Measurements from ENCODE around the gene SNX8.
A peak's percentile ranks its signal among the peaks of the same experiment; 100 is the strongest.

The SNX8 gene

DNA sequence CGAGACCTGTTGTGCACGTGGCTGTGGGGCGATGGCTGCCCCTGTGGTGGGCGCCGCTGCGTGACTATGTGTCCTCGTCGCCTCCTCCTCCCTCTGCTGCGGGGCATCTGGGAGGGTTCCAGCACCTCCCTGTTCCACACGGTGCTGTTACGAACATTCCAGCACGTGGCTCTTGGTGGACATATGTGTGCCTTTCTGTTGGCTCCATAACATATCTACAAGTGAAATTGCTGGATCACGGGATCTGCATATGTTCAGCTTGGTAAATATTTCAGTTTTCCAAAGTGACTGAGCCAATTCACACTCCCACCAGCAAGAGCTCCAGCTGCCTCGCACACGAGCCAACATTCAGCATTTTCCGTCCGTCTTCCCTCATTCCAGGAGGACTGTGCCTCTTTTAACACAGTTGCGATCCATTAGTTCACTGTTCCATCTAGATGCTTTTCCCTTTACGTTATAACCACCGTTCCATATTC lies 25.1 kb downstream of the SNX8 start:
- no peak overlapping the region for H3K4me3 ChIP-seq (replicated peaks; ENCODE audit: low read depth, low read length)
- TF ChIP-seq, protein P1, sequence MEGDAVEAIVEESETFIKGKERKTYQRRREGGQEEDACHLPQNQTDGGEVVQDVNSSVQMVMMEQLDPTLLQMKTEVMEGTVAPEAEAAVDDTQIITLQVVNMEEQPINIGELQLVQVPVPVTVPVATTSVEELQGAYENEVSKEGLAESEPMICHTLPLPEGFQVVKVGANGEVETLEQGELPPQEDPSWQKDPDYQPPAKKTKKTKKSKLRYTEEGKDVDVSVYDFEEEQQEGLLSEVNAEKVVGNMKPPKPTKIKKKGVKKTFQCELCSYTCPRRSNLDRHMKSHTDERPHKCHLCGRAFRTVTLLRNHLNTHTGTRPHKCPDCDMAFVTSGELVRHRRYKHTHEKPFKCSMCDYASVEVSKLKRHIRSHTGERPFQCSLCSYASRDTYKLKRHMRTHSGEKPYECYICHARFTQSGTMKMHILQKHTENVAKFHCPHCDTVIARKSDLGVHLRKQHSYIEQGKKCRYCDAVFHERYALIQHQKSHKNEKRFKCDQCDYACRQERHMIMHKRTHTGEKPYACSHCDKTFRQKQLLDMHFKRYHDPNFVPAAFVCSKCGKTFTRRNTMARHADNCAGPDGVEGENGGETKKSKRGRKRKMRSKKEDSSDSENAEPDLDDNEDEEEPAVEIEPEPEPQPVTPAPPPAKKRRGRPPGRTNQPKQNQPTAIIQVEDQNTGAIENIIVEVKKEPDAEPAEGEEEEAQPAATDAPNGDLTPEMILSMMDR (IDR thresholded peaks at IDR 0.05; ENCODE audit: low read length, missing control alignments): no peak
- no peak for DNase-seq (ENCODE audit: low read depth)

DNA sequence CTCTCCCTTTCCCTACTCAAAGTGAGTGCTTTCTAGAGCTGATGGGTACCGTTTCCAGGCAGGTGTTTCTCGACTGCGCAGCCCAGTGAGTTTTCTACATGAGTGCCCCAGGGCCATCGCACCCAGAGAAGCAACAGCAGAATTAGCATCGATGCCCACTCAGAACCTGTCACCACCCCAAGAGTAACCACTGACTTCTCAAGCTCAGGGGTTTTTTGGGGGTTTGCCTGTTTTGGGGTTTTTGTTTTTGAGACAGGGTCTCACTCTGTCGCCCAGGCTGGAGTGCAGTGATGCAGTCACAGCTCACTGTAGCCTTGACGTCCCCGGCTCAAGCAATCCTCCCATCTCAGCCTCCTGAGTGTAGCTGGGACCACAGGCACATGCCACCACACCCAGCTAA lies 25.7 kb downstream of the SNX8 start:
- TF ChIP-seq, protein P1 (IDR thresholded peaks at IDR 0.05; ENCODE audit: low read length, missing control alignments): no peak
- DNase-seq (ENCODE audit: low read depth): no peak
- H3K4me3 ChIP-seq (replicated peaks; ENCODE audit: low read depth, low read length): no peak overlapping the region

DNA sequence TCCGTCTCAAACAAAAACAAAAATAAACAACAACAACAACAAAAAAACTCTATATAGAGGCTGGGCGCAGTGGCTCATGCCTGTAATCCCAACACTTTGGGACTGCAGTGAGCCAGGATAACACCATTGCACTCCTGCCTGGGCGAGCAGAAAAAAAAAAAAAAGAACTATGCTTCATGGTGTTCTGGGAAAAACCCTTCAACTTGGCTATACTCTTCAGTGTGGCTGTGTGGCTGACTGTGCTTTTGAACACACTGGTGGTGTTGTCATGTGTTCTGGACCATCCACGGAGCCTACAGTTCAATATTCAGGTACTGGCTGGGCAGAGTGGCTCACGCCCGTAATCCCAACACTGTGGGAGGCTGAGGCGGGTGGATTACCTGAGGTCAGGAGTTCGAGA lies 26.5 kb downstream of the SNX8 start:
- TF ChIP-seq, protein P1 (IDR thresholded peaks at IDR 0.05; ENCODE audit: low read length, missing control alignments): no peak
- no peak for DNase-seq (ENCODE audit: low read depth)
- no peak overlapping the region for H3K4me3 ChIP-seq (replicated peaks; ENCODE audit: low read depth, low read length)

DNA sequence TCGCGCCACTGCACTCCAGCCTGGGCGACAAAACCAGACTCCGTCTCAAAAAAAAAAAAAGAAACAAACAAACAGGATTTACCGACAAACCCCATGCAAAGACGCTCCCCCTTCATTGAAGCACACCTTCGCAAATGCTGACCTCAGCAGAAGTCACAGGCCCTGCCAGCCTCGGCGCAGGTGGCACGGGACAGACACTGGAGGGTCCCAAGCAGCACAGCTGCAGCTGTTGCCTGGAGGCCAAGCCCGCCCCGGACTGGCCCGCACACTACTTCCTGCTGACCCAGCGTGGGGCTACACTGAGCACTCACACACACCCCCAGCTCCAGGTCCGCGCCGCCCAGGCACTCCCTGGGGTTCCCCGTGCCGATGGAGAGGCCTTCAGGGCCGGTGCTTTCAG lies 31.2 kb downstream of the SNX8 start:
- TF ChIP-seq, protein P1 (IDR thresholded peaks at IDR 0.05; ENCODE audit: low read length, missing control alignments): no peak
- no peak overlapping the region for H3K4me3 ChIP-seq (replicated peaks; ENCODE audit: low read depth, low read length)
- DNase-seq (ENCODE audit: low read depth): no peak

DNA sequence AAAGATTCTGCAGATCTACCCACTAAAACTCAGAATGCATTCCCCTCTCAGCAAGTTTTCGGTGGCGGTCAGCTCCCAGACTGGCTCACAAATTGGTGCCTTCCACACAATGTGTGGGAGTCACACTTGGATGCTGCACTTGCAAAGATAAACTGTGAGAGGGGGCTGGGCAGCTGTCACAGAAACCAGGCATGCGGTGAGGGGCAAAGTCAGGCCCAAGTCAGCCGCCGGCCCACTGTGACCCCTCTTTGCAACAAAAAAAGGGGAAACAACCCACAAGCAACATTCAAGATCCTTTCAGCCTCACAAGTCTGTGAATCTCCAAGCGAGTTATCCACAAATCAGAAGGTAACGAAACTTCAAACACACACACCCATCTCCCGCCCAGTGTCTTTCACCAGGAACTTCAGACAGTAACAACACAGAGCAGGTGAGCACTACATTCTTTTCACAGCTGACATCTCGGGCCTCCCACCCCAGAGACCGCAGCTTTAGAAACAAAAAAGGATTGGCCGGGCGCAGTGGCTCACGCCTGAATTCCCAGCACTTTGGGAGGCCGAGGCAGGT lies 32.0 kb downstream of the SNX8 start:
- TF ChIP-seq, protein P1 (IDR thresholded peaks at IDR 0.05; ENCODE audit: low read length, missing control alignments): no peak
- no peak overlapping the region for H3K4me3 ChIP-seq (replicated peaks; ENCODE audit: low read depth, low read length)
- DNase-seq (ENCODE audit: low read depth): peak; percentile 14

- TF ChIP-seq, protein P1 (IDR thresholded peaks at IDR 0.05; ENCODE audit: low read length, missing control alignments): no peak
- no peak overlapping the region for H3K4me3 ChIP-seq (replicated peaks; ENCODE audit: low read depth, low read length)
- DNase-seq (ENCODE audit: low read depth): peak; percentile 66
Observed at GRCh38 chr7:2281541-2281940, 32.7 kb downstream of the SNX8 start.

DNA sequence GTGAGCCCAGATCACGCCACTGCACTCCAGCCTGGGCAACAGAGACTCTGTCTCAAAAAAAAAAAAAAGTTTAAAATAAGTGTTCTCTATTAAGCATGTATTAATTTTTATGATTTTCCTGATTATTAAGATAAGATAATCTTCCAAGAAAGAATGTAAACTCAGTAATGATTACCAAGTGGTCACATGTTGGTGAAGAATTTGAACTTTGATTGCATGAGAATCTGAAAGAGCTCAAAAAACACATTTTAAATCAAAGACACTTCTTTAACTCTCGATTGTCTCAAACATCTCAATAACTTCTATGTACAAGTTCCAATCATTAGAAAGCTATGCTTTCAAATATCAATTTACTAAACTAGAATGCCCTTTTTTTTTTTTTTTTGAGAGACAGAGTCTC lies 33.8 kb downstream of the SNX8 start:
- TF ChIP-seq, protein P1 (IDR thresholded peaks at IDR 0.05; ENCODE audit: low read length, missing control alignments): no peak
- H3K4me3 ChIP-seq (replicated peaks; ENCODE audit: low read depth, low read length): no peak overlapping the region
- no peak for DNase-seq (ENCODE audit: low read depth)

All from fibroblast of pulmonary artery (primary cell).